GM23248 (cell line): ENCODE measurements around the gene PDE1A. TPM values are rescaled to one million over a fixed set of nuclear protein-coding genes. Genes with fewer than 3 reads are reported as not detected.

Source experiments
- DNase-seq: peaks from one replicate; pipeline ENCODE4 v3.0.0-alpha.2; 2015
- H2AFZ ChIP-seq: fragments of 200-600 bp; sonication (generic); 2 replicates; pipeline ENCODE4 v1.6.1; 2016; ENCODE audit warnings: antibody characterized with exemption
- H3F3A ChIP-seq: fragments of 200-600 bp; sonication (generic); 2 replicates; pipeline ENCODE4 v1.6.1; 2016; ENCODE audit warnings: mild to moderate bottlenecking, antibody characterized with exemption, mixed run types; ENCODE audit not compliant: insufficient read depth
- H3K27ac ChIP-seq: fragments of 200-600 bp; sonication (generic); 2 replicates; pipeline ENCODE4 v1.5.1; 2016; ENCODE audit warnings: mild to moderate bottlenecking
- H3K27me3 ChIP-seq: fragments of 200-600 bp; sonication (generic); replicated peaks from 2 replicates; pipeline ENCODE4 v1.6.1; 2016; ENCODE audit warnings: mild to moderate bottlenecking; ENCODE audit not compliant: insufficient read depth
- H3K36me3 ChIP-seq: fragments of 200-600 bp; sonication (generic); 2 replicates; pipeline ENCODE4 v1.6.1; 2016; ENCODE audit warnings: low read depth, mild to moderate bottlenecking
- H3K4me1 ChIP-seq: fragments of 200-600 bp; sonication (generic); 2 replicates; pipeline ENCODE4 v1.6.1; 2016; ENCODE audit warnings: mild to moderate bottlenecking; ENCODE audit not compliant: insufficient read depth
- H3K4me2 ChIP-seq: fragments of 200-600 bp; sonication (generic); one replicate; pipeline ENCODE4 v1.6.1; 2016; ENCODE audit warnings: mild to moderate bottlenecking; ENCODE audit not compliant: unreplicated experiment
- H3K4me3 ChIP-seq: fragments of 200-600 bp; sonication (generic); 2 replicates; pipeline ENCODE4 v1.5.1; 2016; ENCODE audit warnings: mild to moderate bottlenecking
- H3K79me2 ChIP-seq: fragments of 200-600 bp; sonication (generic); 2 replicates; pipeline ENCODE4 v1.6.1; 2016; ENCODE audit warnings: mild to moderate bottlenecking; ENCODE audit not compliant: insufficient read depth
- H3K9ac ChIP-seq: fragments of 200-600 bp; sonication (generic); 2 replicates; pipeline ENCODE4 v1.6.1; 2016; ENCODE audit warnings: mild to moderate bottlenecking
- H3K9me2 ChIP-seq: fragments of 200-600 bp; sonication (generic); 2 replicates; pipeline ENCODE4 v1.6.1; 2016; ENCODE audit warnings: mixed run types, mild to moderate bottlenecking, moderate library complexity; ENCODE audit not compliant: insufficient read depth
- H3K9me3 ChIP-seq: fragments of 200-600 bp; sonication (generic); one replicate; pipeline ENCODE4 v1.6.1; 2017; ENCODE audit warnings: low read depth
- H4K20me1 ChIP-seq: fragments of 200-600 bp; sonication (generic); 2 replicates; pipeline ENCODE4 v1.6.0; 2016; ENCODE audit not compliant: insufficient read depth
- EZH2 ChIP-seq: fragments of 200-600 bp; sonication (generic); IDR thresholded peaks from 2 replicates; pipeline ENCODE4 v1.6.1; 2018; ENCODE audit warnings: antibody characterized with exemption, mild to moderate bottlenecking; ENCODE audit not compliant: insufficient read depth, poor library complexity, severe bottlenecking
- EZH2phosphoT487 ChIP-seq: fragments of 200-600 bp; sonication (generic); IDR thresholded peaks from 2 replicates; pipeline ENCODE4 v1.6.1; 2018; ENCODE audit warnings: antibody characterized with exemption, moderate library complexity, mild to moderate bottlenecking, low read depth; ENCODE audit not compliant: insufficient read depth
- WGBS, 2 experiments: methylation state at CpG; one replicate each; pipeline ENCODE4 v1.1.6; 2015 to 2017; ENCODE audit warnings: low lambda C conversion rate in 2 of 2, low coverage in 1 of 2; ENCODE audit errors: missing lambda C conversion rate in 2 of 2; 5-methylcytosine and 5-hydroxymethylcytosine counted together
- in situ Hi-C: fragments of 300-500 bp; cut with MboI; formaldehyde crosslinking; loops from 2 replicates; pipeline ENCODE4 v1.15.0; 2020
- polyA plus RNA-seq: library from polyadenylated mRNA; unstranded; fragments of >200 nt; fragmentation: Nextera tagmentation; extraction: Ambion mirVana; gene quantifications from 2 replicates; pipeline ENCODE4 v1.2.1, GENCODE V29; 2016
- total RNA-seq: library from RNA; depleted of rRNA; stranded (reverse); fragments of >200 nt; shearing (Covaris generic); gene quantifications from 2 replicates; pipeline ENCODE4 v1.2.3, GENCODE V29; 2014

Gene PDE1A
- total and polyA plus RNA-seq, 2 experiments from 2014 or later, result 1.0 to 1.9 TPM

DNA sequence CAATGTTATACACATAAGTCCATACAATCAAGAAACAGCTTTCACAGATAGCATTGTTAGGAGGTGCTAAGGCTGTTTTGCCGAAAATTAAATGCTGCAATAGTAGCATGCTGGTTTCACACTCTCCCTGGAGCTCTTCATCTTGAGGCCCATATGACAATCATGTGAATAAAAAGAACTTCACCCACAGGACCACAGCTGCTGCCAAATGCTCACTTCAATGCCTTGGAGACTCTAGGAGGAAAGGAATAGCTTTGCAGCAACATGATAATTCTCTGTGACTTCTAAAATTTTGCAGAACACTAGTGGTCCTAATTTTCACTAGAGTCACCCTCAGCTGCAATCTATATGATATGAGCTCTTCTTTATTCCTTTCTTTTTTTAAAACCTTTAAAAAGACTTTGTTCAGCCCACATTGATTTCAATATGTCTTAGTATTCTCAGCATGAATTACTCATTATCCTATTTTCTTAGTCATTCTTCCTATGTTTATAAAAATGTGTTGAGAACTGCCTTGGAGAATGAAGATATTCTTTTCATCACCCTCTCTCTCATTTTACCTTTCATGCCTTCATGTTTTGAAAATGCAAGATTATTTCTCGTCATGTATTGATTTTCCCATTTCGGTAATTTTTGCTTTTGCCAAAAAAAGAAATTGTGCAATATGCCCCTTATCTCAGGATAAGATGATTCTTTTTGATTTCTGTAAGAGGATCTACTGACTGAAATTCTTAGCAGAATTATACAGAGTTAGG, 108.2 kb downstream of the PDE1A start:
- peak; percentile 48 for DNase-seq
- H3K4me1 ChIP-seq, result peaks cover 21% of the 10 kb centered on the region
- WGBS, 2 experiments, result 41 to 42% methylated on average over 3 of the region's 3 CpGs
- H3K9ac ChIP-seq, result no peak overlapping the region
- no peaks in the 10 kb centered on the region for H4K20me1 ChIP-seq
- H3K79me2 ChIP-seq, result no peaks in the 10 kb centered on the region
- H3K36me3 ChIP-seq, result no peaks in the 10 kb centered on the region
- H3K4me3 ChIP-seq, result peak overlapping the region; percentile 16; the same call in 1 of the 2 replicates
- TF ChIP-seq EZH2 (no peak), EZH2phosphoT487 (no peak)
- no peaks in the 10 kb centered on the region for H3K27me3 ChIP-seq
- in situ Hi-C loops, result no loop called here
- H3K9me3 ChIP-seq, result no peaks in the 10 kb centered on the region
- no peak overlapping the region for H2AFZ ChIP-seq
- H3F3A ChIP-seq, result peaks cover 19% of the 10 kb centered on the region
- peak overlapping the region; percentile 9; the same call in 1 of the 2 replicates for H3K27ac ChIP-seq
- H3K9me2 ChIP-seq, result no peaks in the 10 kb centered on the region
- peak overlapping the region; percentile 39 for H3K4me2 ChIP-seq

DNA sequence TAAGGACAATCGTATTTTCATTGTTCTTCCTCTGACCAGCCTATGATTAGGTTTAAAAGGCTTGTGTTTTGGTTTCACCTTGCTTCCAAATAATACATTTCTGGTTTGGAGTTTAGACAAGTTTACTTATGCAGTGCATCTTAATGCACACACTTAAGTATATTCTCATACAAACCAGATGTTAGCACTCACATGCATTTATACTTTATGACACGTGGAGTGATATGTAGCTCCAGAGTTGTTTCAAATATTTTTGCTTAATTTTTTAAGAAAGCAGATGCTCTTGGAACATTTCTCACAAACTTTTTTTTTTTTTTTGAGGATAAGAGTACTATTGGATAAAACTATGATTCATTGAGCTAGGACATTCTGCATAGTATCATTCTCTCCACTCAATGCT, 109.9 kb downstream of the PDE1A start:
- DNase-seq, result no peak
- Histone ChIP-seq H2AFZ (no peak overlapping the region), H3K9ac (no peak overlapping the region), H3K9me2 (no peaks in the 10 kb centered on the region), H3K9me3 (no peaks in the 10 kb centered on the region), H3K36me3 (no peaks in the 10 kb centered on the region), H4K20me1 (no peaks in the 10 kb centered on the region), H3K4me1 (peaks cover 21% of the 10 kb centered on the region), H3K79me2 (no peaks in the 10 kb centered on the region), H3K27ac (no peak overlapping the region), H3F3A (peaks cover 19% of the 10 kb centered on the region), H3K27me3 (no peaks in the 10 kb centered on the region), H3K4me2 (no peak overlapping the region), H3K4me3 (no peak overlapping the region)
- in situ Hi-C loops, result no loop called here
- 77 to 86% methylated on average over 2 of the region's 2 CpGs for WGBS, 2 experiments
- TF ChIP-seq EZH2, result no peak
- no peak for TF ChIP-seq EZH2phosphoT487

DNA sequence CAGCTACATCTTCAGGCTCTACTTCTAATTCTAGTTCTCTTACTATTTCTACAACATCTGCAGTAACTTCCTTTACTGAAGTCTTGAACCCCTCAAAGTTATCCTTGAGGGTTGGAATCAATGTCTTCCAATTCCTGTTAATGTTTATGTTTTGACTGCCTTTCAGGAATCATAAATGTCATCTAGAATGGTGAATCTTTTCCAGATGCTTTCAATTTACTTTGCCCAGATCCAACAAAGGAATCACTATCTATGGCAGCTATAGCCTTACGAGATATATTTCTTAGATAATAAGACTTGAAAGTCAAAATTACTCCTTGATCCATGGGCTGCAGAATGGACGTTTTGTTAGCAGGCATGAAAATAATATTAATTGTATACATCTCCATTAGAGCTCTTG, 123.9 kb downstream of the PDE1A start:
- Histone ChIP-seq H3K27me3 (no peaks in the 10 kb centered on the region), H3K27ac (no peak overlapping the region), H3F3A (no peaks in the 10 kb centered on the region), H3K9me3 (no peaks in the 10 kb centered on the region), H3K9me2 (0 out of 2 replicates have a peak, but pooled peaks cover 4% of the 10 kb centered on the region), H3K79me2 (no peaks in the 10 kb centered on the region), H4K20me1 (no peaks in the 10 kb centered on the region), H3K9ac (no peak overlapping the region), H3K4me1 (0 out of 2 replicates have a peak, but pooled peaks cover 5% of the 10 kb centered on the region), H3K4me3 (no peak overlapping the region), H2AFZ (0 out of 2 replicates have a peak overlapping the region, but pooled peaks have one; percentile 15), H3K36me3 (no peaks in the 10 kb centered on the region), H3K4me2 (no peak overlapping the region)
- TF ChIP-seq EZH2phosphoT487 (no peak), EZH2 (no peak)
- DNase-seq, result no peak
- WGBS, 2 experiments, result 66 to 74% methylated on average over 2 of the region's 2 CpGs
- in situ Hi-C loops, result no loop called here

DNA sequence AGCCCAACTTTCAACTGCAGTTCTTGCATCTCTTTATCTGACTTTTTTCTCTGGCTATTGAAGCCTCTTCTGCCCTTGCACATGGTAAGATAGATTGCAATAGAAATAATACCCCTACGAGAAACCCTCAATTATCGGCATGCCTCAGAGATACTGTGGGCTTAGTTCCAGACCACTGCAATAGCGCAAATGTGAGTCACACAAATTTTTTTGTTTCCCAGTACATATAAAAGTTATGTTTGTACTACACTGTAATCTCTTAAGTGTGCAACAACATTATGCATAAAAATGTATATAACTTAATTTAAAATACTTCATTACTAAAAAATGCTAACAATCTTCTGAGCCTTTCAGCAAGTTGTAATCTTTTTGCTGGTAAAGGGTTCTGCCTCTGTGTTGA, 124.7 kb downstream of the PDE1A start:
- Histone ChIP-seq H3K9ac (no peak overlapping the region), H3K9me2 (0 out of 2 replicates have a peak, but pooled peaks cover 4% of the 10 kb centered on the region), H3K79me2 (no peaks in the 10 kb centered on the region), H3K36me3 (no peaks in the 10 kb centered on the region), H2AFZ (no peak overlapping the region), H3K9me3 (no peaks in the 10 kb centered on the region), H4K20me1 (no peaks in the 10 kb centered on the region), H3K4me3 (no peak overlapping the region), H3K4me1 (0 out of 2 replicates have a peak, but pooled peaks cover 5% of the 10 kb centered on the region), H3K27me3 (no peaks in the 10 kb centered on the region), H3F3A (no peaks in the 10 kb centered on the region), H3K4me2 (no peak overlapping the region), H3K27ac (no peak overlapping the region)
- peak; percentile 53 for DNase-seq
- TF ChIP-seq EZH2phosphoT487 (no peak), EZH2 (no peak)
- in situ Hi-C loops, result no loop called here
- 74 to 78% methylated on average over 3 of the region's 3 CpGs for WGBS, 2 experiments
